ENCODE data around the gene CYBRD1.
A peak's percentile ranks its signal among the peaks of the same experiment; 100 is the strongest.

CYBRD1 gene

GRCh38 chr2:171520471-171520870 is 1.8 kb upstream of the CYBRD1 start:
- ATAC-seq: no peak
- no peak for TF ChIP-seq ARNTL (CRISPR knock-in tag; IDR thresholded peaks at IDR 0.05; ENCODE audit: borderline replicate concordance, low read depth)

GRCh38 chr2:171521361-171522051 is 768 bp upstream of the CYBRD1 start:
- TF ChIP-seq TOX (CRISPR knock-in tag; IDR thresholded peaks at IDR 0.05; ENCODE audit: borderline replicate concordance) (no peak), POU6F1 (CRISPR knock-in tag; IDR thresholded peaks at IDR 0.05; ENCODE audit: borderline replicate concordance, low read depth) (no peak), CSDC2 (CRISPR knock-in tag; IDR thresholded peaks at IDR 0.05) (no peak), TCF4 (CRISPR knock-in tag; IDR thresholded peaks at IDR 0.05; ENCODE audit: borderline replicate concordance) (no peak), CREB5 (CRISPR knock-in tag; IDR thresholded peaks at IDR 0.05; ENCODE audit: low read depth) (no peak), GLIS3 (CRISPR knock-in tag; IDR thresholded peaks at IDR 0.05) (no peak), ARNTL (CRISPR knock-in tag; IDR thresholded peaks at IDR 0.05; ENCODE audit: borderline replicate concordance, low read depth) (no peak), BACH2 (CRISPR knock-in tag; IDR thresholded peaks at IDR 0.05; ENCODE audit: borderline replicate concordance) (no peak), ZNF8 (CRISPR knock-in tag; IDR thresholded peaks at IDR 0.05) (no peak), ISL1 (CRISPR knock-in tag; IDR thresholded peaks at IDR 0.05) (no peak), ZNF565 (CRISPR knock-in tag; conservative IDR thresholded peaks at IDR 0.05; ENCODE audit: low read depth) (no peak), ZNF70 (CRISPR knock-in tag; IDR thresholded peaks at IDR 0.05) (no peak), RARB (CRISPR knock-in tag; IDR thresholded peaks at IDR 0.05) (no peak), SNAI2 (CRISPR knock-in tag; IDR thresholded peaks at IDR 0.05) (no peak), PPARA (CRISPR knock-in tag; IDR thresholded peaks at IDR 0.05; ENCODE audit: borderline replicate concordance) (no peak), ESRRG (CRISPR knock-in tag; IDR thresholded peaks at IDR 0.05) (no peak)
- no peak for ATAC-seq

GRCh38 chr2:171522788-171523087 is 464 bp downstream of the CYBRD1 start:
- no peak for TF ChIP-seq ZNF70 (CRISPR knock-in tag; IDR thresholded peaks at IDR 0.05)
- no peak for TF ChIP-seq RARB (CRISPR knock-in tag; IDR thresholded peaks at IDR 0.05)
- TF ChIP-seq CREB5 (CRISPR knock-in tag; IDR thresholded peaks at IDR 0.05; ENCODE audit: low read depth): no peak
- TF ChIP-seq ESRRG (CRISPR knock-in tag; IDR thresholded peaks at IDR 0.05): no peak
- TF ChIP-seq ARNTL (CRISPR knock-in tag; IDR thresholded peaks at IDR 0.05; ENCODE audit: borderline replicate concordance, low read depth): no peak
- TF ChIP-seq TSHZ2 (CRISPR knock-in tag; IDR thresholded peaks at IDR 0.05): no peak
- no peak for TF ChIP-seq ZFP30 (CRISPR knock-in tag; IDR thresholded peaks at IDR 0.05)
- no peak for TF ChIP-seq PPARA (CRISPR knock-in tag; IDR thresholded peaks at IDR 0.05; ENCODE audit: borderline replicate concordance)
- TF ChIP-seq ZC3H10 (CRISPR knock-in tag; IDR thresholded peaks at IDR 0.05): no peak
- ATAC-seq: peak; percentile 74

GRCh38 chr2:171523088-171524017 is 1.1 kb downstream of the CYBRD1 start:
- ATAC-seq: peak; percentile 81

More at GRCh38 chr2:171523088-171524017, 1.1 kb downstream of the CYBRD1 start:
- TF ChIP-seq TSHZ2 (CRISPR knock-in tag; IDR thresholded peaks at IDR 0.05) (no peak), ZFP3 (CRISPR knock-in tag; IDR thresholded peaks at IDR 0.05) (0 out of 2 replicates have a peak, but pooled peaks have one; percentile 28)

Data from SK-N-SH treated with all-trans-retinoic acid at 6 μM for 48 hours (cell line).